HS-27A (cell line): ENCODE data around the gene ANO7.

Experiments
- DNase-seq: peaks from one replicate; pipeline ENCODE4 v3.0.0-alpha.2; 2012; ENCODE audit warnings: low read depth, missing footprints

Gene ANO7

GRCh38 chr2:241158546-241158900 is 30.0 kb upstream of the ANO7 start:
- DNase-seq, result no peak

DNA sequence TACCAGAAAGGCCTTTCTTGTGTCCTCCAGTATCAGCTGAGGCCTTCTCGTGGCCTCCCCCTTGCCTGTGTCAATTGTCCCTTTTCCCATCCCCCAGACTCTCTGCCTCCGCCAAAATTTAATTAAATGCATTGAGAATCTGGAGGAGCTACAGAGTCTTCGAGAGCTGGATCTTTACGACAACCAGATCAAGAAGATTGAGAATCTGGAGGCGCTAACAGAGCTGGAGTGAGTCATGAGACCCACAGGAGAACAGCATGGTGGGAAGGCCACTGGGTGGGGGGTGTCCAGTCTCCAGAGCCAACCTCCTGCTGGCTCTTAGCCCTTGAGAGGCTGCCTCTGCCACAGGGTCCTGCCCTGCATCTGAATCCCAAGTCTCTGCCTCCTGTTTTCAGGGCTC is 29.4 kb upstream of the ANO7 start:
- no peak for DNase-seq

DNA sequence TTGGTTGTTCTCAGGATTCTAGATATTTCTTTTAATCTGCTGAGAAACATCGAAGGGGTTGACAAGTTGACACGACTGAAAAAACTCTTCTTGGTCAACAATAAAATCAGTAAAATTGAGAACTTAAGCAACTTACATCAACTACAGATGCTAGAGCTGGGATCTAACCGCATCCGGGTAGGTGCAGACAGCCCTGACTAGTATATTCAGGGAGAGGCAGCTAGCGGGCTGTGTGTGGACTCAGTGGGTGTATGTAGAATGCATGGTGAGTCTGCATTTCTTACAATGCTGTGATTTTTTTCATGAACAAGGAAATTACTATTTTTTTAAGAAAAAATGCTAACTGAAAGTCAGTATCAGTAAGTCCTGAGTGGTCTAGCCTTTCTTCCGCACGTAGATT is 28.2 kb upstream of the ANO7 start:
- DNase-seq, result no peak

DNA sequence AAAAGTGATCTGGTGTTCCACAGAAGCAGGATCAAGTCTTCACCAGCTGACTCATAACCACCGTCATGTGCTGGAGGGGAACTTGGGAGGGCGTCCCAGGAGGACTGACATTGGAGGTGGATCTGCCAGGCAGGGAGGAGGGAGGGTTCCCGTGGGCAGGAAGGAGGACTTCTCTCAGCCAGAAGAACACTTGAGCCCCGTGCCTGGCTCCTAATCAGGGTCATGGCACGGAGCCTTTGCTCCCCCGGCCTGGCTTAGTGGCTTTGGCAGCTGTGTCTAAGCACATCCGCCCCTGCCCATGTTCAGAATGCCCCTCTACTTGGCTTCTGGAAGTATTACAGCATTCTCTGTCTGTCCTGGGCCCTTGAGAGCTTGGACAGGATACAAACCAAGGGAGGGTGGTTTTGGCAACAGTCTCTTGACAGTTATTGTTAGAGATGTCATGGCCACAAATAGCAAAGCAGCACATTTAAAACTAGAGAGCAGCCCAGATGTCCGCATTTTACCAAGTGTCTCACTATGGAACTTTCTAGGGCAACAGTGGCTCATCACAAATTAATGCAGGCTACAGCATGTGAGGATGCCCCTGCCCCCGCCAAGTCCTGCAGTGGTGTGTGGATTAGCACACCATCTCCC is 26.7 kb upstream of the ANO7 start:
- DNase-seq, result no peak

DNA sequence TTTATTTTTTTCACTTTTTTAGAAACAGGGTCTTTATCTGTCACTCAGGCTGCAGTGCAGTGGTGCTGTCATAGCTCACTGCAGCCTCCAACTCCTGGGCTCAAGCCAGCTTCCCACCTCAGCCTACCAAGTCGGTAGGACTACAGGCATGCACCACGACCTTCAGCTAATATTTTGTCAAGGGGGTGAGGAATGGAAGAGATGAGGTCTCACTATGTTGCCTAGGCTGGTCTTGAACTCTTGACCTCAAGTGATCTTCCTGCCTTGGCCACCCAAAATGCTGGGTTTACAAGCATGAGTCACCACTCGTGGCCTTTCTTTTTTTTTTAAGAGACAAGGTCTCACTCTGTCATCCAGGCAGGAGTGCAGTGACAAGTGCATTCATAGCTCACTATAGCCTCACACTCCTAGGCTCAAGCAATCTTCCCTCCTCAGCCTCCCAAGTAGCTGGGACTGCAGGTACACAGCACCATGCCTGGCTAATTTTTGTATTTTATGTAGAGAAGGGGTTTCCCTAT is 24.8 kb upstream of the ANO7 start:
- no peak for DNase-seq

- no peak for DNase-seq
Measured at GRCh38 chr2:241168366-241168765, 20.1 kb upstream of the ANO7 start.

DNA sequence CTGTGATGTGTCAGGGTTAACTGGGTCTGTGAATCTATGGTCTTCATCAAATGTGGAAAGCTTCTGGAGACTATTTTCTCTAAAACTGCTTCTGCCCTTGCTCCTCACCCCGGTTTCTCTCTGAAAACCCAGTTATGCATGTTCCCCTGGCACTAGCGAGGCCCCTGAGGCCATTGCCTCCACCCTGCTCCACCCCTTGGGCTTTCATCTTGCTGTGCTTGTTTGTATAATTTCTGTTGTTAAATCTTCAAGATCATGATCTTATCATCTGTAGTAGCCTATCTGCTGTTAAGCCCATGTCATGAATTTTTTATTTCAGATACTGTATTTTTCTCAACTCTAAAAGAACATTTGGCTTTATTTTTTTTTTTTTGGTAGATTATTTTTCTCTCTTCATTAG is 14.9 kb upstream of the ANO7 start:
- DNase-seq, result no peak

DNA sequence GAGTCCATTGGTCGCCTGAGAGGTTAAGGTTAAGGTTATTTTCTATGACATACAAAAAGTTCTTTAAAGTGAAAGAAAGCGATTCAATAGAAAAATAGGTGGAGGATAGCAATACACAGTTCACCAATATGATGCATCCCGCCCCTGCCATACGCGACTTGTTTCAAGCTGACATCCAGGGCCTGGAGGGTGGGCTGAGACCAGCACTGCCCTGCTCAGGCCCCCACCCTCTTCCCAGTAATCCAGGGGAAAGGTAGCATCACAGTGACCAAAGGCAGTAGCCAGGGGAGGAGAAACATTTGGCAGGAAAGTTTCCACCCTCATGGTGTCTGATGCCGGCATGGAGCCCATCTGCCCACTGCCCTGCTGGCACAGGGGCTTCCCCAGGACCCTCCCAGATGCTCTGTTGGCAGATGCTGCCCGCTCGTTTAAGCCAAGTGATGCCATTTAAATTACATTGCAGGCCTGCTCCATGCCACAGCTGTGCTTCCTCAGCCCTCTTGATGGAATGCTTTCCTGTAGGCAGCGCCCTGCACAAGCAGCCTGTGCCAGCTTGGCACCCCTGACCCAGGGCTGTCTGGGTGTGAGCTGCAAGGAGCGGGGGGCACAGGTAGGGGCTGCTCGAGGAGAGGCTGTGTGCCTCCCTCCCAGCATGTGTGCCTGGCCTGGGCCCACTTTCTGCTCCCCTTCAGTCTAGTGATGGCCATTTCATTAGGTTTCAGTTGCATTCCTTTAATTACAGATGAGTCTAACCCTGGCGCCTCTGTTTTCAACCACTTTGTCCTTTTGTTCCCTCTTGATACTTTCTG is 10.7 kb upstream of the ANO7 start:
- no peak for DNase-seq

DNA sequence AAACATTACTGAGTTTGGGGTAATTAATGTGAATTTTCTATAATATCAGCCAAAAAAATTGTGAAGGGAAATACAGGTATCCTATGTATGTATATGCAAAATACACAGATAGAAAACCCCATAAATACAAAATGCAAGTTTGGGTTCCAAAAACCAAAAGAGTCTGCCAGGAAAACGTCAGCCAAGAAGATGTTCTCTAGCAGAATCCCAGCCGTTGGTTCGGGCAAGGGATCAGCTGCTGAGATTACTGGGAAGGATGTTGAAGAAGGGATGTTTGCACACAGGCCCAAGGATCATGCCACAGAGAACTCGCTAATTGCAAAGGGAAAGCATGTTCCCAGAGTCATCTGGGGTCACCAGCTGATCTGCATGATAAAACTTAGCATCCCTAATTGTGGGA is 9.5 kb upstream of the ANO7 start:
- DNase-seq, result no peak

GRCh38 chr2:241179899-241180298 is 8.6 kb upstream of the ANO7 start:
- no peak for DNase-seq

GRCh38 chr2:241180495-241180894 is 8.0 kb upstream of the ANO7 start:
- no peak for DNase-seq

- DNase-seq, result no peak
Measured at GRCh38 chr2:241182126-241182525, 6.4 kb upstream of the ANO7 start.

- no peak for DNase-seq
Measured at GRCh38 chr2:241182531-241183133, 5.8 kb upstream of the ANO7 start.

DNA sequence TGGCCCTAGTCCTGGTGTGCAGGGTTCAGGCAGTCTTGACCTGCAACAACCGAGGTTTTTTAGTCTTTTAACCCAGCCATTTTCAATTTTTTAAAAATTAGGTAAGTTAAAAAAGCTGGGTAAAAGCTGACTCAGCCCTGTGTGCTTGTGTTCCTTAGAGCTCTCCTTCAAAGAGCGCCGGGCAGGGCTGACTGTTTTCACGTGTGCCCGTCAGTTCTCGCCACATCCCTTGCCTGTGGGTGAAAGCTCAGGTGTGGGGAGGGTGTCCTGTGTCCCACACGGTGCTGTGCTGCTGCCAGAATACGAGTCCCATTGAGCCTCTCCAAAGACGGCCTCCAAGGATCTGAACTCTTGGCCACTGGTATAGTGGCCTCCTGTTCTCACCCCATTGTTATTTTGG is 5.3 kb upstream of the ANO7 start:
- no peak for DNase-seq

DNA sequence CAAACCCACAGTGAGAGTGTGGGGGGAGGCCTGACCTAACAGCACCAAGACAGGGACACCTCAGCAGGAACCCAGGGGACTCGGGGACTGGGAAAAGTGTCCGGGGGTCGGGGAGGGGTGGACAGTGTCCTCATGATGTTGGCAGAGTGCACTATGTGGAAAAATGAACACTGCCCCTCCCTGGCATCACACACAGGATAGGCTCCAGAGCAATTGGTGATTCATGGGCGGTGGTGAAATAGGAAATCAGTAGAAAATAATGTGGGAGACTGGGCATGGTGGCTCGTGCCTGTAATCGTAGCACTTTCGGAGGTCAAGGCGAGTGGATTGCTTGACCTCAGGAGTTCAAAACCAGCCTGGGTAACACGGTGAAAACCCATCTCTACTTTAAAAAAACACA is 3.6 kb upstream of the ANO7 start:
- no peak for DNase-seq

GRCh38 chr2:241185961-241186360 is 2.5 kb upstream of the ANO7 start:
- DNase-seq, result no peak

GRCh38 chr2:241187101-241187917 is 1.2 kb upstream of the ANO7 start:
- no peak for DNase-seq

GRCh38 chr2:241187918-241188234 is 601 bp upstream of the ANO7 start:
- DNase-seq, result no peak

DNA sequence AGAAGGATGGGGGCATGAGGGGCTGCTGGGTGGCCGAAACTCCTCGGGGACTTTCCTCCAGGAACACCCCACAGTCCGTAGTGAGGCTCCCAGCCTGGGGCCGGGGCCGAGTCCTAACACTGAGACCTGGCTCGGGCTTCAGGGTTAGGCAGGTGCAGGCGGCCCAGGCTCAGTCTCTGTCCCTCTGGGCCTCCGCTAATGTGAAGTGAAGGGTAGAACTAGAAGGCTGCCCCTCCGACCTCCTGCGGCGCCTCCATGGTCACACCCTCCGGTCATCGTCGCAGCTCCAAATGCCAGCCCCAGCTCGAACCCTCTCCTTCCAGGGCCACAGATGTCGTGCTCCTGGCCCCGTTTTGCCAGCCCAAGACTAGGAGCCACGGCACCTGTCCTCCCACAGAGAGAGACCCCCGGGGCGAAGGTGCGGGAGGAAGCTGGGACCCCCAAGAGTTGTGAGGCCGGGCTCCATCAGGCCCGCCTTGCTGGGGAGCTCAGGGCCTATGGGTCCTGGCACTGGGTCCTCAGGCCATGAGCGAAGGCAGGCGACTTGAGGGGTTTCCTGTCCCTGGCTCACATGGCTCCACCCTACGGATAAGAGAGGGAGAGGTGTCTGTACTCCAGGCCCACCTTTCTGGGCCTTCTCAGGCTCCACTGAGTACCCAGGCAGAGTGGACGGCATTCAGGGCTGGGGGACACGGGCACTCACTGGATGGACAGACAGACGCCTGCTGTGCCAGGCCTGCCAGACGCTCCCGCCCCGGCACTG is 797 bp downstream of the ANO7 start:
- DNase-seq, result no peak

DNA sequence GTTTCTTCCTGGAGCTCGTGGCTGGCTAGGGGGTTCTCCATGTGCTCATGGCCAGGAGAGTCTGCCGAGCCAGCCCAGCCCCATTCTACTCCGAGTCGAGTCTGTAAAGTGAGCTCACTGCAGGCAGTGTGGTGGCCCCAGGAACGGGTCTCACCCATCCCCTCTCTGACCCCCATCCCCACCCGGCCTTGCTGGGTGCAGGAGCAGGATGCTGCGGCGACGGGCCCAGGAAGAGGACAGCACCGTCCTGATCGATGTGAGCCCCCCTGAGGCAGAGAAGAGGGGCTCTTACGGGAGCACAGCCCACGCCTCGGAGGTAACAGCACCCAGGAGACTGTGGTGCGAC is 1.4 kb downstream of the ANO7 start:
- no peak for DNase-seq

GRCh38 chr2:241190291-241190981 is 2.0 kb downstream of the ANO7 start:
- no peak for DNase-seq
